Hepatic stellate cell (primary cell): Measurements from ENCODE around the gene GARIN1A.
"Not testable (repeated sequence)": the region's sequence is repeated elsewhere in the genome, so short reads cannot be mapped to it uniquely, and the experiment has no call there.

Experiments
- DNase-seq: peaks from one replicate; pipeline ENCODE4 v3.0.0; 2011; ENCODE audit warnings: low spot score

The GARIN1A gene

GRCh38 chr7:128683270-128683669 lies 11.2 kb downstream of the GARIN1A start:
- not testable (repeated sequence) for DNase-seq

- not testable (repeated sequence) for DNase-seq
Measured at GRCh38 chr7:128683738-128684137, 11.6 kb downstream of the GARIN1A start.

- DNase-seq = no peak
Measured at GRCh38 chr7:128687131-128687530, 15.0 kb downstream of the GARIN1A start.

- no peak for DNase-seq
Measured at GRCh38 chr7:128688492-128688891, 16.4 kb downstream of the GARIN1A start.

- DNase-seq = not testable (repeated sequence)
Measured at GRCh38 chr7:128689161-128689935, 17.3 kb downstream of the GARIN1A start.

GRCh38 chr7:128691227-128691626 lies 19.1 kb downstream of the GARIN1A start:
- DNase-seq = no peak

- DNase-seq = no peak
Measured at GRCh38 chr7:128692623-128693270, 20.7 kb downstream of the GARIN1A start.

GRCh38 chr7:128693373-128694015 lies 21.4 kb downstream of the GARIN1A start:
- DNase-seq = no peak

GRCh38 chr7:128694738-128695137 lies 22.6 kb downstream of the GARIN1A start:
- no peak for DNase-seq

- DNase-seq = peak; percentile 41
Measured at GRCh38 chr7:128697302-128697905, 25.3 kb downstream of the GARIN1A start.

- DNase-seq = no peak
Measured at GRCh38 chr7:128699196-128699712, 27.2 kb downstream of the GARIN1A start.

GRCh38 chr7:128699895-128700294 lies 27.8 kb downstream of the GARIN1A start:
- no peak for DNase-seq

- no peak for DNase-seq
Measured at GRCh38 chr7:128701062-128701785, 29.1 kb downstream of the GARIN1A start.

GRCh38 chr7:128703609-128704241 lies 31.6 kb downstream of the GARIN1A start:
- DNase-seq = no peak

- peak; percentile 34 for DNase-seq
Measured at GRCh38 chr7:128705891-128706333, 33.8 kb downstream of the GARIN1A start.

GRCh38 chr7:128707752-128708151 lies 35.7 kb downstream of the GARIN1A start:
- no peak for DNase-seq

- DNase-seq = no peak
Measured at GRCh38 chr7:128708235-128708634, 36.1 kb downstream of the GARIN1A start.

GRCh38 chr7:128708824-128709223 lies 36.7 kb downstream of the GARIN1A start:
- no peak for DNase-seq

GRCh38 chr7:128710481-128710880 lies 38.4 kb downstream of the GARIN1A start:
- no peak for DNase-seq

- no peak for DNase-seq
Measured at GRCh38 chr7:128713794-128714193, 41.7 kb downstream of the GARIN1A start.
